HG03060 (cell line): ENCODE measurements around the gene ENG.

Experiments
- ATAC-seq: cut with Tn5 transposase; IDR thresholded peaks from one replicate; pipeline ENCODE4 v1.9.1; 2021; ENCODE audit warnings: low read depth, moderate number of reproducible peaks; ENCODE audit not compliant: unreplicated experiment

The ENG gene

DNA sequence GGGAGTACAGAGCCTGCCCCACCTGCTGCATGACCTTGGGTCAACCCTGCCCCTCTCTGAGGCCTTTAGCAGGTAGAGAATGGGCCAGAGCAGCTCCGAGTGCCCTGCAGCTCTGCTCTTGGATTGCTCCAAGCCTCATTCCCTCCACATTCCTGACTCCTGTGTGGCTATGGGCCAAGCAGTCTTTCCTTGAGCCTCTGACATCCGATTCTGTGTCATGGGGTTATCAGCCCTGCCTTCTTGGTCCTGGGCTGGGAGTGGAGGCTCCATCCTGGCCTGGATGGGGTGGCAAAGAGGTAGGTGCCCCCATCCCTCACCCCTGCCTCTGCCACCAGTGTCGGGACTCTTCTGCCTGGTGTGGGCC is 38.1 kb downstream of the ENG start:
- ATAC-seq: no peak

DNA sequence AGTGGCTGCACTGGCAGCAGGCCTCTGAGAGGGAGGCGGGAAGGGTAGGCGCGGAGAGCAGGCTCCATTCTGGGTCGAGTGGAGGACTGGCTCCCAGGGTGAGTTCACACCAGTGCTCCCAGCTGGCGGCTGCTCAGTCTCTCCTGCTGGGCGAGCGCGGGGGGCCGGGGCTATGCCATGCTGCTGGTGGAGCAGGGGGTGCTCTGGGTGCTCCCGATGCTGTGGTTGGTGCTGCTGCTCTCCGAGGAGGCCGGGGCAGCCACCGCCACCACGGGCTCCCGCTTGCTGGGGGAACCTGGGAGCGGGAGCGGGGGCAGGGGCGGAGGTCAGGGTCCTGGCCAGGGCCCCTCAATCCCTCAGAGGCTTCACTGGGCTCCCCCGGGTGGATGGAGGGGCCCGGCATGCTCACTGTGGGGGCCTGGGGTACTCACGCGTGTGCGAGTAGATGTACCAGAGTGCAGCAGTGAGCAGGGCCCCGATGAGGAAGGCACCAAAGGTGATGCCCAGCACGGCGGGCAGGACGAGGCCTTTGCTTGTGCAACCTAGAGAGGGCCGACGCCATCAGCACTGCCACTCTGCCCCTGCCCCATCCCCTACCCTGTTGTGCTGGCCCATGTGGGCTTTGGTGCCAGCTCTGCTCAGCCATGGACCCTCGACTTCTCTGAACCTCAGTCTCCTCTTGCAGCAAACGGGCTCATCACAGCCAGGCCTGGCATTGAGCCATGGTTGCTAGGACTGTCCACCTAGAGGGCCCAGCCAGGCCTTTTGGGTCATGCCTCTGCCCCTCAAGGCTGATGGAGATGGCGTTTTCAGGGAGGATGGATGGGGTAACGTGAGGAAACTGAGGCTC is 38.7 kb downstream of the ENG start:
- ATAC-seq: no peak

DNA sequence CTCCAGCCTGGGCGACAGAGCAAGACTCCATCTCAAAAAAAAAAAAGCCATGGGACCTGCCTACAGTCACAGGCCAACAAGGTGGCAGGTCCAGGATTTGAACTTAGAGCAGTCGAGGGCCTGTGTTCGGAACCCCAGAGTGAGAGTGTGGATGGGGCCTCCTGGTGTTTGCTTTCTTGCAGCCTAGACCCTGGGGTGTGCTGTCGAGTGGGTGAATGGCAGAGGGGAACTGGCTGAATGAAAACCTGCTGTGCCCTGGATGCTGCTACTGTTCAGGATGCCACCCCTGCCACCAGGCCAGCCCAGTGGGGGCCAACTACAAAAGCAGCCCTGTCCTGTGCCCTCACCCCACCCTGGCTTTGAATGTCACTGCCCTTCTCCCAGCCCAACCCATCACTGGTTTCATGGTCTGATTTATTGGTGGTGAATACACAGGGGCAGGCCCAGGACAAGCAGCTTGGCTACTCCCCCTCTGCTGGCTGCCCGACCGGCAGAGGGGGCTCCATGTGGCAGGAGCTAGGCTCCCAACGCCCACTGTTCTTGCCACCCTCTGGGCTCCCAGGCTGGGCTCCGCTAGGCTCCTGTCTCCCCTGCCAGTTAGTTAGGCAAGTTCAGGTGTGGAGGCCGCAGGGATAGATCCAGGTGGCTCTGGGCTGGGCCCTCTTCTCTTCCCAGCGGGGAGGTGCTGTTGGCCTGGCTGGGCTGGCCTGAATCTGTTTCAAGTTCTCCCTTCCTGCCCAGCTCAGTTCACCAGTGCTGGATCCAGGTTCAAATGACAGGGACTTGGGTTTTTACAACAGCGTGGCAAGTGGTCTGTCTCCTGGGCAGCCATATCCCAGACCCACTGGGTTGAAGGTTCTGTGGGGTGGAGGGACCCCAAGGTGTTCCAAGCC is 39.6 kb downstream of the ENG start:
- ATAC-seq: no peak

DNA sequence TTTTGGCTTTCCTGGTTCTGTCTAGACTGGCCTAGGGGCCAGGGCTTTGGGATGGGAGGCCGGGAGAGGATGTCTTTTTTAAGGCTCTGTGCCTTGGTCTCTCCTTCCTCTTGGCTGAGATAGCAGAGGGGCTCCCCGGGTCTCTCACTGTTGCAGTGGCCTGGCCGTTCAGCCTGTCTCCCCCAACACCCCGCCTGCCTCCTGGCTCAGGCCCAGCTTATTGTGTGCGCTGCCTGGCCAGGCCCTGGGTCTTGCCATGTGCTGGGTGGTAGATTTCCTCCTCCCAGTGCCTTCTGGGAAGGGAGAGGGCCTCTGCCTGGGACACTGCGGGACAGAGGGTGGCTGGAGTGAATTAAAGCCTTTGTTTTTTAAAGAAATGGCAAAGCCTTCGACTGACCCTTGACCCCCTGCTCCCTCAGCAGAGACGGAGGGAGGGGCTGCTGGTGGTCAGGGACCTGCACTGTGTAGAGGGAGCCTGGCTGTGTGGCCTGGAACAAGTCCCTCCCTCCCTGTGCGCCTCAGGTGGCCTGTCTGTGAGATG is 40.7 kb downstream of the ENG start:
- no peak for ATAC-seq

DNA sequence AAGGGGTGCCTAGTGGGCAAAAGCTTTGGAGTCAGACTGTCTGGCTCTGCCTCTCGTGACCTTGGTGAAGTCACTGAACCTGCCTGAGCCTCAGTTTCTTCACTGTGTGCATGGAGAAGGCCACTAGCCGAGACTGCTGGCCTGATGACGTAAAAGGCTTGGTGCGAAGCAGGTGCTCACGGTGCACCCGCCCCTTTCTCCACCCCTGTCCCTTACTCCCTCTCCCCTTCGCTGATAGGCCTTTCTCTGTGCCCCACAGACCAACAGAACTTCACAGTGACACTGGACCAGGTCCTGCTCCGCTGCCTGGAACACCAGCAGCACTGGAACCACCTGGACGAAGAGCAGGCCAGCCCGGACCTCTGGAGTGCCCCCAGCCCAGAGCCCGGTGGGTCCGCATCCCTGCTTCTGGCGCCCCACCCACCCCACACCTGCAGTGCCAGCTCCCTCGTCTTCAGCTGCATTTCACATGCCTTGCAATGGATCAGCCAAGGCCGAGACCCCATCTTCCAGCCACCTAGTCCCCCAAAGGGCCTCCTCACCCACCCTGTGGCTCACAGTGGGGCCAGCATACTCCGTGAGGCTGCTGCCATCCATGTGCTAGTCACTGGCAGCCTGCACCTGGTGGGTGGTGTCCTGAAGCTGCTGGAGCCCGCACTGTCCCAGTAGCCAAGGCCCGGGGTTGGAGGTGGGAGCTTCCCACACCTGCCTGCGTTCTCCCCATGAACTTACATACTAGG is 41.4 kb downstream of the ENG start:
- no peak for ATAC-seq

DNA sequence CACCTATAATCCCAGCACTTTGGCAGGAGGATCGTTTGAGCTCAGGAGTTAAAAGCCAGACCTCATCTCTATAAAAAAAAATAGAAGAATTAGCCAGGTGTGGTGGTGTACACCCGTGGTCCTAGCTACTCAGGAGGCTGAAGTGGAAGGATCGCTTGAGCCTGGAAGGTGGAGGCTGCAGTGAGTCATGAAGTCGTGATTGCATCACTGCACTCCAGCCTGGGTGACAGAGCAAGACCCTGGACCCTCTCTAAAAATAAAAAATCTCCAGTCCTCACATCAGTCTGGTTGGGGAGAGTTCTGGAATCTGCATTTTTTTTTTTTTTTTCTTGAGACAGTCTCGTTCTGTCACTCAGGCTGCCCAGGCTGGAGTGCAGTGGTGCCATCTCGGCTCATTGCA is 42.4 kb downstream of the ENG start:
- no peak for ATAC-seq

DNA sequence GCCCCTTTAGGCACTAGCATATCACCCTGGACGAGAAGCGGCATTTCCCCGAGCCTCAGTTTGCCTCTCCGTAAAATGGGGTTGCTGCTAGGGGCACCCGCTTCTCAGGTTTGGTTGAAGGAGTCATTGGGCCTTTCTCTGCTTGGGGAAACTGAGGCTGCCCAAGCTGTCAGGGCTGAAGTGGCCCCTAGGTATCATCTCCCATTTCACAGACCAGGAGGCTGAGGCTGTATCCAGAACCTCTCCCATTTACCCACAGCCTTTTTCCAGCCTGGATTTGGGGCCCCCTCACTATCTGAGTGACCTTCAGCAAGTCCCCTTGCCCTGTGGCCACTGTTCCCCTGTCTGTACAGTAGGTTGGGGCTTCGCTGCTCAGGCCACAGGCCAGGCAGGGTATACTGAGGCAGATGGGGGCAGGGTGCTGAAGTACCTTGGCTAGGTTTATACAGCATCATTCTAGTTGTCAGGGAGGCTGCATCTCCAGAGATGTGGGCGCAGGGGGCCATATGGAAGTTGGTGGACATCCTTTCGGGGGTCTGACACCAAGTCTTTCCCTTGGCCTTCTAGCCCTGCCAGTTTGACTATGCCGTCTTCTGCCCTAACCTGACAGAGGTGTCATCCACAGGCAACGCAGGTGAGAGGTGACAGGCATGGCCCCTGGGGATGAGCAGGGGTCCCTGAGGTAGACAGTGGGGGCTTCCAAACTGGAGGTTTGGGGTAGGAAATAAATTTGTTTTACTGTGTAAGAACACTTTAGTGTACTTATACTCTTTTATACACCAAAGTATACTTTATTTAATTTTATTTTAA is 43.9 kb downstream of the ENG start:
- ATAC-seq: no peak

DNA sequence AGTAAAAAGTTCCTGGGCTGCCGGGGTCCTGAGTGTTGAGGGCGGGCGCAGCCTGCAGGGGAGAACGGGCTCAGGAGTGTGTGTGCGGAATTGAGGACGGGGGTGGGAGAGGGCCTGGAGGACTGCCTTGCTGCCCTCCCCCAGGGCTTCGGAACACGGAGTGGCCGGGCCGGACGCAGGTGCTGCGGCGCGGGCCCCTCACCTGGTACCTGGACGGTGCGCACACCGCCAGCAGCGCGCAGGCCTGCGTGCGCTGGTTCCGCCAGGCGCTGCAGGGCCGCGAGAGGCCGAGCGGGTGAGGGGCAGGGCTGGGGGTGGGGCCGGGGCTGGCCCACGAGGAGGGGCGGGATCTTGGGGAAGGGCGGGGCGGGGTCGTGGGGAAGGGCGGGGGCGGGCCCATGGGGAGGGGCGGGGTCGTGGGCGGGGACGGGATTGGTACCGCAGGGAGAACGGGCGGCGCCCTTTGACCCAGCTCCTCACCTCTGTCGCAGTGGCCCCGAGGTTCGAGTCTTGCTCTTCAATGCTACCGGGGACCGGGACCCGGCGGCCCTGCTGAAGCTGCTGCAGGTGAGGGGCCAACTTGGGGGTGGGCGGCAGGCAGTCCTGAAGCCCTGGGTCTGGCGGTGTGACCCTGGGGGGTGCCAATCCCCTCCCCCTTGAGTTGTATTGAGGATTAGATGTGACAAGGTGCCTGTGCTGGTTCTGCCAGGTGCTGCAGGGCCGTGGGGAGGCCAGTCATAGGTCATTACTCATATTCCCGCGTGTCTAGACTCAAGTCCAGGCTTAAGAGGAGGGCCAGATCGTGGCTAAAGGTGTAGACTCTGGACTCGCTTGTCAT is 44.7 kb downstream of the ENG start:
- ATAC-seq: no peak

DNA sequence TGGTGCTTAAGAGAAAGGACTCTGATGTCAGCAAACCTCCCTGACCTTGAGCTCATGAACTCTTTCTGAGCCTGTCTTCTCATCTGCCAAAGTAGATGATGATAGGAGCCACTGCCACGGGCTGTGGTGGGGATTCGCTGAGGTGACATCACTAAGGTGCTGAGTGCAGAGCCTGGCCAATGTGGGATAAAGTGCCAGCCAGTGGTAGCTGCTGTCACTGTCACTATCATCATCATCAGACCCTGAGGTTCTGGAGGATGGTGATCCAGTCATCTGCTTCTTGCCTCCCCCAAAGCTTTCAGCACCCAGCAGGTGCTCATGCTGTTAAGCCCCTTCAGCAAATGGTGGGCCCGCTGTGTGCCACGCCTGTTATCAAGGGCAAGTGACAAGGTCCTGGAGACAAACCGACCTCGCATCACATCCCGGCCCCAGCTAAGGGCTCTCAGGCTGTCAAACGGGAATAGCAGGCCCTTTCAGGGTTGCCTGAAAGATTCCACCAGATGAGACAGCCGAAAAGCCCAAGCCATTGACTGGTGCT is 45.4 kb downstream of the ENG start:
- no peak for ATAC-seq

DNA sequence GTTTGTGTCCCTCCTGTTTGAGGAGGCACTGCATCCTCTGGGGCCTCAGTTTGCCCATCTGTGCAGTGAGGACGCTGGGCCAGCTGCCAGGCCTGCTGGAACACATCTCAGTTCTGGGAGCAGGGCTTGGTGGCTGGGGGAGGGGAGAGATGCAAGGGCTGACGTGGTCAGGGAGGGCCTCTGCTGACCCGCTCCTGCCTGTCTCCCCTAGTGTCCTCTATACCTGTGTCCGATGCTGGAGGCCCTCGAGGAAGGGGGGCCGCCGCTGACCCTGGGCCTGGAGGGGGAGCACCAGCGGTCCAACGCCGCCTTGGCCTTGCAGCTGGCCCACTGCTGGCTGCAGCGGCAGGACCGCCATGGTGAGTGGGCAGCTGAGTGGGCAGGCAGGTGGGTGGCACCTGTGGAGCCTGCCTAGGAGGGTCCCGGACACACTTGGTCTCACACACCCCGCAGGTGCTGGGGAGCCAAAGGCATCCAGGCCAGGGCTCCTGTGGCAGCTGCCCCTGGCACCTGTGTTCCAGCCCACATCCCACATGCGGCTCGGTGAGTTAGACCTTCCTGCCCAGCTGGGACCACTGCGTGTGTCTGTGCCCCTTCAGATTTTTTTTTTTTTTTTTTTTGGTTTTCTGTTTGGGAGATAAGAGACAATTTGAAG is 46.0 kb downstream of the ENG start:
- ATAC-seq: no peak

DNA sequence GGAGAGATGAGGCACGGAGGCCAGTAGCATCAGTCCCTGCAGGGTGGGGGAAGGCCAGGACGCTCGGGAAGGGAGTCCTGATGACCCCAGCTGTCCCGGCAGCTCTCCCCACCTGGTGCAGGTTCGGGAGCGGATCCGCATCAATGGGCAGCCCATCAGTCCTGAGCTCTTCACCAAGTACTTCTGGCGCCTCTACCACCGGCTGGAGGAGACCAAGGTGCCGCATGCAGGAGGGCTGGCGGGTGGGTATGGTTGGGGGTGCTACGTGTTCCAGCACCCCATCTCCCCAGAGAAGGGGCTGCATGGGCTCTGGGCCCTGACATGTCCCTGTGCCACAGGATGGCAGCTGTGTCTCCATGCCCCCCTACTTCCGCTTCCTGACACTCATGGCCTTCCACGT is 47.6 kb downstream of the ENG start:
- no peak for ATAC-seq

DNA sequence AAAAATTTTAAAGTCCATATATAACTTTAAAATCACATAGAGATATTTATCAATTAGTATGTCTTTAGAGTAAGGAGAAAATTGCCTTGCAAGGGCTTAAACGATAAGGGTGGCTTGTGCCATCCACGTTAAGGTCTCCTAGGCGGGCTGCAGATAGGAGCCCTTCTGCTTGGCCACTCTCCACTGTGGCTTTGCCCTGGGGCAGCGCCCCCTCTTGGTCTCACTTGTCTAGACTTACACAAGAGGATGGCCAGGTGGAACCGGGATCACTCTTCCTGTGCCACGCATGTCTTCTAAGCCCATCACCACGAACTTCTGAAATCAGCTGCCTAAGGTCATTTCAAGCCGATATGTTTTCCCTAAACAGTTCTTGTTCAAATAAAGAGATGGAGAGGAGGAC is 48.8 kb downstream of the ENG start:
- ATAC-seq: no peak

DNA sequence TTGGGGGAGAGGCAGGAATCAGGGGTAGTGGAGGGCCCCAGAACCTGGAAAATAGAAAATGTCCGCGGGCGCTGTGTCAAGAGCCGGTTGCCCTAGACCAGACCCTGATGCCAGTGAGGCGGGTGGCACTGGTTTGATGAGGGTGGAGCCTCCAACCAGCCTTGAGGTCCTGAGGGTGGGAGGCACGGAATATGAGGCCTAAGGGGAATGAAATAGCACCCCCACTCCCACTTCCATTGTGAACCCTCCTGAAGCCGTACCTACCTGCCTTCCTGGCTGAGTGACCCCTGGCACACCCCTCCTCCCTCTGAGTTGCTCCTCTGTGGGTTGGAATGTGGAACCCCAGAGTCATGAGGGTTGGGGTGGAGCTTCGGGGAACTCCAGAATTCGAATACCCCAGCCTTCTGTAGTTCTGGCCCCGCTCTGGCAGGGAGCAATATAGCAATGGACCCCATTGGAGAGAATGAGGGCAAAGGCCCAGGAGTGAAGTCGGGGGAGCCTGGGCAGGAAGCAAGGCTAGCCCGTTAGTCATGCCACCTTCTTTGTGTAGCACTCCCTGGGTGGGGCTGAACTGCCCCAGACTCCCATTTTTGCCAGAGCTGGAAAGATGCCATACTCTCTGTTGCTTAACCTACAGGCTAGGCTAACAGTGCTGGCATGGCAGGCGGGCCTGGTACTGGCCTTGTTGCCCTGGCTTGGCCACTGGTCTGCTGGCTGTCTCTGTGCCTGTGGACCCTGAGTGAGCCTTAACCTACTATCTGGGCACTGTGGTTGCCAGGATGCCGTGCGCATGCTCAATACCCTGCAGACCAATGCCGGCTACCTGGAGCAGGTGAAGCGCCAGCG is 50.7 kb downstream of the ENG start:
- no peak for ATAC-seq

DNA sequence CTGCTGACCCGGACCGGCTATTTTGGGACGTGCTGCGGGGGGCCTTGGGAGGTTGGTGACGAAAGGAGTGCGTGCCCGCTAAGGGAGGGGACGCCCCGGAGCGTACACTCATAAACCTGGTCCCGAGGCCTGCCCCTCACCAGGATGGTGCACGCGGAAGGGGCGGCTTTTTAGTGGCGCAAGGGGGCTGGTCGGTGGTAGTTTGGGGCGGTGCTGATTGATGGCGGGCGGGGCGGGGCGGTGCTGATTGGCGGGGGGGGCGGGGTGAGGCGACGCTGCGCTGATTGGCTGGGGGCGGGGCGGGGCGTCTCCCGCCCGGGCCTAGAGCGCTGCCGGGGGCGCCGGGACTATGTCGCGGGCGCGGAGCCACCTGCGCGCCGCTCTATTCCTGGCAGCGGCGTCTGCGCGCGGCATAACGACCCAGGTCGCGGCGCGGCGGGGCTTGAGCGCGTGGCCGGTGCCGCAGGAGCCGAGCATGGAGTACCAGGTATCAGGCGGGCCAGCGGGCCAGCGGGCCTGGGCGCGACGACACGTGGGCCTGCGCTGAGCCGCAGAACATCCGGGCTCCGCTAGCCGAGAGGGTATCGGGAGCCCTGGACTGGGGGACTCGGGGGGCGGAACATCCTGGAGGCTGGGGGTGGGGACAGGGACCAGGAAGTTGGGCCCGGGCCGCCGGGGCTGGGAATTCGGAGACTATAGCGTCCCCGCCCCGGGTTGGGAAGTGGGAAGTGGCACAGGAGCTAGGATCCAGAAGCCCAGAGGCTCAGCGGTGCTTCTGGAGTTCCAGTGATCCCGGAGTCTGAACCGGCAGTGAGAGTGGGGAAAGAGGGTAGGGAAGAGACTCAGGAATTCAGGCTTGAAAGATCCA is 51.6 kb downstream of the ENG start, which contains the start of gene FPGS:
Gene FPGS (plus strand): TSS at position 307 of the 868 bp plus-strand sequence. CDS start 43 bp downstream, at position 350.
- ATAC-seq: no peak

DNA sequence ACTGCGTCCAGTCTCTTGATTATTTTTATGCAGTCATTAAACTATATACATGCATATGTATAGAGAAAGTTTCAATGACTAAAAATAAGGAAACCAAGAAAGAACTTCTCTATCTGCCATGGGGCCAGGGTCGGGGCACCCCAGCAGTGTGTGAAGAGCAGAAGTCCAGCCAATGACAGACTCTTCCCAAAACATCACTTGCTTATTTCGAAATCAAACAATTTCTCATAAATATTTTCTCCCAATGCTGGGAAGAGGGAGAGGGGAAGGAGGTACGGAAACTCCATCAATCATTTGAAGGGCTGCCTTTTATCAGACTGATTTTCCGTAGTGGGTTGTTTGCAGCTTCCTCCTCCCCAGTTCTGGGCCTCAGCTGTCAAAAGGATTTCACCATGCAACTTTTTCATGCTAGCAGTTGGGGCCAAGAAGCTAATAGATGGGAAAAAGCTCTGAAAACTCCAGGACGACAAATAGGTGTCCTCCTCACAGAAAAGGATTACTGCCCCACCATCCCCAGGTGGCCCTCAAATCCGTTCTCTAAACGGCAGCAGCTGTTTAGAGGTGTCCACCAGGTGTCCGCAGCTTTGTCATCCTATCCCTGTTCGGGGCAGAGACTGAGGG is 52.4 kb downstream of the ENG start:
- no peak for ATAC-seq

DNA sequence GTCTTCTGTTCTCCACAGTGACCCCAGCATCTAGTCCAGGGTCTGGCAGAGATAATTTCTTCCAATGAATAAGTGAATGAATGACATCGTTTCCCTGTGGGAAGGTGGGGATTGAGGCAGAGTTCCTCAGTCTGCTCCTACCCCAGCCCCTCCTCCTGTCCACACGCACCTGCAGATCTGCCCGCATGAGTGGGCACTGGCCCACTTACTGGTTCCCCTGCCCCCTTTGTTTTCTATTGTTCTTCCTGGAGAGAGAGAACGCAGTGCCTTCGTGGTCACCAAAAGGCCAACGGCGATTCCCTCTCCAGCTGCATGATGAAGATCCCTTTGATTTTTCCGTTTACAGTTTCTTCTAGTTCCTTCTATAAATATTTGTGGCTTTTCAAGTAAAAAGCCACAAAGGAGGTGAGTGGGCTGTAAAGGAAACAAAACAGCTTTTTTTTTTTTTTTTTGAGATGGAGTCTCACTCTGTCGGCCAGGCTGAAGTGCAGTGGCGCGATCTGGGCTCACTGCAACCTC is 57.5 kb downstream of the ENG start:
- no peak for ATAC-seq
